Stimulated activated CD8-positive, alpha-beta memory T cell treated with anti-CD3 and anti-CD28 coated beads, Interleukin-4, amount 100 ng/mL, for 1 hour (primary cell): ENCODE data around the gene SALL1.

Source experiments
- DNase-seq, 2 donors: peaks; one replicate each; pipeline ENCODE4 v3.0.0-alpha.2; 2020; ENCODE audit warnings: low read depth in 2 of 2, low spot score in 1 of 2

The SALL1 gene

DNA sequence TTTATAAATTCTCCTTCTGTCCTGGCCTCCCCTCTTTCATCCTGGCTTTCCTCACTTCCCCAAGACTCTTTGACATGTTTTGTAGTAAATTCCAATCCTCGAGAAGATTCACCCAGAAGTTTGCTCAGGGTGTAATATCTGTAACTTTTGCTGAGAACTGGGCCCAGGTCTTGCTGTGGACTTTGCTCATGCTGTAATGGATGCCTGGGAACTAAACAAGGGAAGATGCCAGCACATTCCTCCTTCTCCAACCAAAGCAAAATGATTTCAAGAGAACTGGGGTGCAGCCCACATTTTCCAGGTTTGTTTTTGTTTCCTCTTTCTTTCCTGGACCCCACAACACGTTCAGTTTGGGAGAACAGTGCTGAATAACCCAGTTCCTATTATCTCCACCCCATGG is 6.6 kb upstream of the SALL1 start:
- DNase-seq, result no peak

- DNase-seq, result no peak
These were observed 5.7 kb upstream of the SALL1 start for GRCh38 chr16:51156807-51157200.

DNA sequence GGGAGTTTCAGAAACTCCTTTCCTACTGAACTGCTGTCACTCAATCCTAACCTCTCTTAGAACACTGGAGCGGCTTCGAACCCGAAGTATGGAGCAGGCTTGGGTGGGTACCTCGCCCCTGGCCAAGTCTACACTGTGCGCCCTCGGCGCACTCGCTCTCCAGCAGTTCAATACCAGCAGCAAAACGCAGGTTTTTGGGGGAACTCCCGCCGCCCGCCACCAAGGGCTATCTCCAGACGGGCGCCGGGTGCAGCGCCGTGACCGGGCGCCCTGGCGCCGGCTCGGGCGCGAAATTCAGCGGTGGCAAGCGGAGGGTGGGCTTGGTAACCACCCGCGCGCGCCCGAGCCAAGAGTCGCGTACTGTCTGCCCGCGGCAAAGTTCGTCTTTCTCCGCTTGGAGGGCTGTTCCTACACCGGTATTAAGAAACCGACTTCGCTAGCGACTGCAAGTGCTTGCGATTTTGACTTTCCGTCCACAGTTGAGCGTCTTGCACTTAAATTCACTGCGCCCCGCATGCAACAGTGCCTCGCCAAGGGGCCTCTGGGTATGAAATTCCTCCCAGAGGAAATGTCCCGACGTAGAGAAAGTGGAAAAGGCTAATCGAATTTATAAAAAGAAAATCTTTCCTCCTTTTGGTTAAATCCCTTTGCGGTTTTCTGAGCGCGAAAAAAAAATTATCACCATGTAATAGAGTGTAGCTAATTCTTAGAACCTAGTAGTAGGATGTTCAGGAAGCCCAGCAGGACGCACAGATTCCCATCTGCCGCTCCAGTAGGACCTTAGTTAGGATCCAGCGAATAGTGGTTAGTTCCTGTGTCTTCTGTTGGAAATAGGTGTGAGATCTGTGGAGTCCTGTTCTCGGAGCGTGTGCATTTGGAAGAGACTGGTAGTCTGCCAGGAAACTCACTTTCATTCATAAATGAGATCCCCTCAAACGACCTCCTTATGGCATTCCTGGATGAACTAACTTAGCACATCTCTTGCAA is 5.0 kb upstream of the SALL1 start:
- DNase-seq, result no peak

- DNase-seq, result no peak
These were observed 4.1 kb upstream of the SALL1 start for GRCh38 chr16:51155199-51155607.

GRCh38 chr16:51154271-51155171 is 3.5 kb upstream of the SALL1 start:
- DNase-seq, result no peak

GRCh38 chr16:51153577-51154031 is 2.5 kb upstream of the SALL1 start:
- no peak for DNase-seq

DNA sequence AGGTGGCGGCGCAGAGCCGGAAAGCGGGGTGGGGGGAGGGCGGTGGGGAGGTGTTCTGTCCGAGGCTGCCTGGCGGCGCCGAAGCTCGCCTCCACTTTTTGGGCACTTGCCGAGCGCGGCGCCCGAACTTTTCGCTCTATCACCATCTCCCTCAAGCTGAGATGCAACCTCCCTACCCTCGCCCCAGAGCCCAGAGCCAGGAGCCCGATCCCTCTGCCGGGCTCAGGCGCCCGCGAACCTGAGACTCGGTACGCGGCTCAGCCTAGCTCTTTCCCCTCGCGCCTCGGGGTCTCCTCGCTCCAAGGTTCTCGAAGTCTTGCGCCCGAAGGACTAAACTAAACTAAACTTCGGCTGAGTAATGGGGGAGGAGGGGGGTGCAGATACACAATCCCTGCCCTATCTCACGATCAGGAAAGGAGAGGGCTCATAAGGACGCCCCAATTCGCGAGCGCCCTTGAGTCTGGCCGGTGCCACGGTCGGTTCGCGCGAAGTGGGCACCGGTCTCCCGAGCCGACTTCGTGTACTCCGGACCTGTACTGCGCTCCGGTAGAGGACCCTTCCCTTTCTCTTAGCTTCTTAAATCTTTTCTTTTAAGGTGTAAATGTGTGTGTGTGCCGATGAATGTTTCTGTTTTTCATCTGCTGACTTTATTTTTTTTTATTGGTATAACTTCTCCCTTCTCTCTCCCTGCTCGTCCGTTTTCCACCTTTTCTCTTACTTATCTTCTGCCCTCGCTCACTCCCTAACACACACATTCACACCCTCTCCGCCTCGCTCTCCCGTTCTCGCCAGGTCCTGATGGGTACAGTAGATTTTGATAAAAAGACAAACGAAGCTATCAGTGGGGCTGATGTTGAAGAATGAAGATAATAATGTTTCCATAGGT is 1.9 kb upstream of the SALL1 start:
- DNase-seq, result no peak

- DNase-seq, result no peak
These were observed 1.0 kb upstream of the SALL1 start for GRCh38 chr16:51151961-51152663.

- no peak for DNase-seq
These were observed 428 bp upstream of the SALL1 start for GRCh38 chr16:51151435-51151960.

GRCh38 chr16:51150165-51150887 is 744 bp downstream of the SALL1 start:
- DNase-seq, result no peak

GRCh38 chr16:51149721-51150164 is 1.3 kb downstream of the SALL1 start:
- DNase-seq, result no peak

DNA sequence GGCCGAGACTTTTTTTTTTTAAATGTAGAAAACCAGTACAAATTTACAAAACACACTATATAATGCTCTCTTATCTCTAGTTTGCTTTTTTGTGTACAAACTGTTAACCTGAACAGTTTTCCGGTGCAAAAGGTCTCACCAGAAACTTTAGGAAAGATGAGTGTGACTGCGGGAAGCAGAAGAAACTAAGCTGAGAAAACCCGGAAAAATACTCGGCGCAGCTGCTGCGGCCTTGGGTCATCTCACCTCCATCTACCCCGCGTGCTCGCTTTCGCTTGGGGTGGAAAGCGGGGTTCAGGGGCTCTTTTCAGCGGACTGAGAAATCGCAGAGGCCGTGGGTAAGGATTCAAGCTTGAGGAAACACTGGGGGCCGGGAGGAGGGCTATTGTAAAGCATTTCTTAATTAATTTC is 1.8 kb downstream of the SALL1 start:
- DNase-seq, result no peak

DNA sequence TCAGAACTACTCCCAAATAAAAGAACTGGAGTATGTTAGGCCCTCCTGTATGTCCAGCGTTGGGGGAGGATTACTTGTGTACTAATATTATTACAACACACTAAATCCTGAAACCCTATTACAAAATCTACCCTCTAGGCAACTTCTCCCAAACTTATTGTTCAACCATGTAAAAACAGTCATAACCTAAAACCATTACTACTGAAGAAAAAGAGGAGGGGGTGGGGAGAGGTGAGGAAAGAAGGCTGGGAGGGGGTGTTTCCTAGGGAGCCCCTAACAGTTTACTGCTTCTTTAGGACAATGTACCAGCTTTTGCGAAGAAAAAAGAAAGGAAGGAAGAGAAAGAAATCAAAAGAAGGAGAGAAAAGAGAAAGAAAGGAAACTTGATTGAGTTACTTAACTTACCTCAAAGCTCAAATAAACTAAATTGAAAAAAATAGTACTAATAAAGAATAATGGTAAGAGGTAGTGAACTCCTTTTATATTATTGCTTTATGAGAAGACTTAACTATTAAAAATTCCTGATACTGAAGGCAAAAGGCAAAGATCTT is 2.3 kb downstream of the SALL1 start:
- no peak for DNase-seq

DNA sequence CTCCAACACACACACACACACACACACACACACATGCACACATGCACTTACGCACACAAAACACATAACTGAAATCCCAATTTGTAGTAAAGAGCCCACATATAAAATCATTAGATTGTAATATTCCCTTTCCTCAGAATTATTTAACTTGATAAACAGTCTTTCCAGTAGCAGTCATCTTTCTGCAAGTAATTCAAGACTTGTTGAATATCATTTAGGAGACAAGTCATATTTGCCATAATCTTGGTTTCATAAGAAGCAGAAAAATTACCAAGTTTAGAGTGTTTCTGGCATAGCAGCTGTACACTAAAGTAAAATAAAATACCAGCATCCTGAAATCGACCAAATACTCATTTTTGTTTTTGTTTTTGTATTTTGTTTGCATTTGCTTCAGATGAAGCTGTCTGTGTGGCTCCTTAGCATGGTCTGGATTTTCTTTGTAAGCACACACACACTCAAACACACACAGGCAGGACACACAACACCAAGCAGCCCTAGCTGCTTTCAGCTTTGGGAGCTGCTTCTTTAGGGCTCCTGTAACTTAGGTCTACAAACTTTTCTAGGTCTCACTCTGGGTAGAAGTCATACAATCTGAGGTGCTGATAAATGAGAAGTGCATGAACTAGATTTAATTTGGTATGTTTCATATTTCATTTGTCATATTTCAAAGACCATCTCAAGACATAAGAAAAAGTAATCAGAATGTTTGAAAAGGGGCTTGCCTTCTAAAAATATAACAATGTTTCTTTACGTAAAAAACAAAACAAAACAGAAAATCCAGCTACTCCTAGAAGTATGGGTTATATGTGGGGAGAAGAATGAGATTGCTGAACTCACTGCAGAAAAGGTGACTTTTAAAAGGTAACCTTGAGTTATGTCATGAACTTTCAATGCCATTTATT is 3.0 kb downstream of the SALL1 start:
- DNase-seq, result no peak

DNA sequence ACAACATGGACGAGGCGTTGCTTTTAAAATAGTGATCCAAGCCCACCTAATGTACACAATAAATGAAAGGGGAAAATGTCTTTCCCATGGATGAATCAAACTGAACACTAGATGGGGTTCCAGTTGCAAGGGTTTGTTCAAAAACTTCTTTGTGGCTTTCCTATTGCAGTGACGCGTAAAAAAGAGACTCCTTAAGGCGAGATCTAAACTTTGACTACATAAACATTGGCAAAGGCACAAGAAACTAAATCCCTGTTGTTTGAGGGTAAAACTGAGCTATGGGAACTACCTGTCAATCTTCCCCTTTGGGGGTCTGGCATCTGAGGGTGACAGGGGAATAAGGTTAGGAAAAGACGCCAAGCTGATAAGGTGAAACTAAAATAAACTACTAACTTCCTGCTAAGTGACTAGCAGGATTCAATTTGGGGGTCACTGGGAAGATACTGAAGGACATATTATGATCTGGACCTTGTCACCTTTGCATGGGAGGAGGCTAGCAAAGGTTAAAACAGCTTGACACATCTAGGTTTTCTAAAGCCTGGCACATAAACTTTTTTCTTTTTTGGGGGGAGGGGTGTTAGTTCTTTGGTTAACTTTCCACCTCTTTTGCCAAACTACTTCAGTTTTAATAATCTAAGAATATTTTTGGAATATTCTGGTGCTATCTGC is 4.7 kb downstream of the SALL1 start:
- DNase-seq, result no peak

DNA sequence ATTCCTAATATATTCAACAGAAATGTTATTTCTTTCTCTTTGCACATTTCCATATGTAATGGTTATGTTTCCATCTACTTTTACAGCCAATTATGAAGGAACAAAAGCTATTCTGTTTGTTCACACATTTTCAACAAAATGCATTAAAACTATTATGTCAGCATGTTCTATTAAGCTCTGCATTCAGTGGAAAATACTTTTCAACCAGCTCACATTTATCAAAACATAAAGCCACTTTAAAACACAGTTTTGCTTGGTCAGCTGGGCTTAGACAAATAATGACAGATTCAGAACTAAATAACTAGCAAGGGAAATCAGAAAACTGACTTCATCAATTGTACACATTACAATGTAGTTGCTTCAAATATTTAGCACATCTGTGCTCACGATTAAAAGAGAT is 6.9 kb downstream of the SALL1 start:
- DNase-seq, result no peak
